ENCODE results near the gene SNAPC3.
"Not testable (repeated sequence)": the region's sequence is repeated elsewhere in the genome, so short reads cannot be mapped to it uniquely, and the experiment has no call there.

The SNAPC3 gene

DNA sequence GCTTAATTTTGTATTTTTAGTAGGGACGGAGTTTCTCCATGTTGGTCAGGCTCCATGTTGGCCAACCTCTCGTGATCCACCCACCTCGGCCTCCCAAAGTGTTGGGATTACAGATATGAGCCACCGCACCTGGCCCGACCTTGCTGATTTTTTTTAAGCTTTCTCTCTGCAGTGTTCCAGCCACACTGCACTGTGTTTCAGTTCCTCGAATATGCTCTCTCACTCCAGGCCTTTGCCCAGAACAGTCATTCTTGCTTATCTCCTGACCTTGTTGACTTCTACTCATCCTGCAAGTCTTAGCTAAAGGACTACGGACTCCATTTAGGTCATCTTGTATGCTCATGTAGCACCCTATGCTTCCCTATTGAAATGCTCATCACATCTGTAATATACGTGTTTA is 3.3 kb downstream of the SNAPC3 start:
- DNase-seq = no peak

DNA sequence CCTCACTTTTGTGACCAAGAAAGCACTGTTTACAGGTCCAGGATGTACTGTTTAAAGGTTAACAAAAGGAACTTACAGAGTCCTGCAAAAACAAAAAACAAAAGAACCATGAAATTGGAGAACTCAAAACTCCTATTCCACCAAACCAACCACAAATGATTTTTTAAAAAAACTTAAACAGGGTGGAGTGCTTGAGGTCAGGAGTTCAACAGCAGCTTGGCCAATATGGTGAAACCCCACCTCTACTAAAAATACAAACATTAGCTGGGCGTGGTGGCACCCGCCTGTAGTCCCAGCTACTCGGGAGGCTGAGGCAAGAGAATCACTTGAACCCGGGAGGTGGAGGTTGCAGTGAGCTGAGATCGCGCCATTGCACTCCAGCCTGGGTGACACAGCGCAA is 5.0 kb downstream of the SNAPC3 start:
- DNase-seq = not testable (repeated sequence)

DNA sequence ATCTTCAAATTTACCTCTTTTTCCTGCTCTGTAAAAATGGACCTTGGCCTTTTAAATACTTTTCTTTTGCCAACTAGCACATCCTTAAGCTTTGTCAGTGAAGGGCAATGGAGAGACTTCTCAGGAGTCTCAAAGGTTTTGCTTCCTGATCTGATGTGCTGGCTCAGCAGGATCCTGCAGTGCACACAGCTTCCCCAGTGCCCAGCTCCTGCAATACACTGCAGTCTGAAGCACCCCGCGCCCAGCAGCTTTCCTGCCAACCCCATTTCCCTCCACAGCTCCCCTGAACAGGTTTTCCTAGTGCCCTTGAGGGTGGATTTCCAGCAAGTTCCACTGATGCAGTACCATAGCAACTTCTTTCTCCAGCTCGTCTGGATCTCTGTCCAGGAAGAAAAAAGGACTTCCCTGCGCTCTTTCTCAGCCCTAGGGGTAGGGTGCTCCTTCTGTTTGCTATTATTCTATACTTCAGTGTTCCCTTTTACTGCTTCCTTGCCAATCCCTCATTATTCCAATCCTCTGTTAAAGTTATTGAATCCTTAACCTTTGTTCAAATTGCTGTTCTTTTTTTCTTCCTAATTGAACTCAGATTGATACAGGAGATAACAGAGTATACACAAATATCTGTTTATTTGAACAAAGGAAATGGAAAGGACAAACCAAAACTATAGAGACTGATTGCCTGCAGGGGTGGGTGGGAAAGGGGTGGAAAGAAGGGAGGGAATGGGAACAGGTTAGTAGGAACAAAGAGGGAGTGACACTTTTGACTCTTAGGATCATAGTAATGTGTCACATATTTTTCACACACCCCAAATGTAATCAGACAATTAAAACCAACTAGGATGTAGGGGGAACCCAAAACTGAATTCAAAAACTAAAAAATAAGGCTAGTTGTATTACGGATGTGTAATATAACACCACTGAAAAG is 8.5 kb downstream of the SNAPC3 start:
- DNase-seq = no peak

GRCh38 chr9:15433191-15433590 is 10.5 kb downstream of the SNAPC3 start:
- no peak for DNase-seq

DNA sequence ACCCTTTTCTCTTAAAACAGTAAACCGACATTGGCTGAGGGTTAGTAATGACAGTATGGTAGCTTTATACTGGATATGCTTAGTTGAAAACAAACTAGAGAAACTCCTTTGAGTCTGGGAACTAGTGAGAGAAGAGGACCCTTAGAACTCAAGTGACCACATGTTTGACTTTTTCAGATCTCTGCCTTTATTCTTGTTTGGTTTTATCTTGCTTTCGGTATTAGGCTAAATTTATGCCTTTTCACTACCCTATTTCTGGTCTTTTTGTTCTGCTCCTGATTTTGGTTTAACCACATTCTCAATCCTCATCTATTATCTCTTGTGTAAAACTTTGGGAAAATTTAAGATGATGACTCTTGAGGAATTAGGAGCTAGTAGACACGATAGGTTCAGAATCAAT is 11.0 kb downstream of the SNAPC3 start:
- no peak for DNase-seq

DNA sequence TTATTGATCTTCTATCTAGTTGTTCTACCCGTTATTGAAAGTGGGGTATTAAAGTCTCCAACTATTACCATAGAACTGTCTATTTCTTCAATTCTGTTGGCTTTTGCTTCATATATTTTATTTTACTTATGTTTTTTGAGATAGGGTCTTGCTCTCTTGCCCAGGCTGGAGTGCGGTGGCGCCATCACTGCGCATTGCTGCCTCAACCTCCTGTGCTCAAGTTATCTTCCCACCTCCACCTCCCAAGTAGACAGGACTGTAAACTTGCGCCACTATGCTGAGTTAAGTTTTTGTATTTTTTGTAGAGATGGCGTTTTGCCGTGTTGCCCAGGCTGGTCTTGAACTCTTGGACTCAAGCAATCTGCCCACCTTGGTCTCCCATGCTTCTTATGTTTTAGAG is 16.2 kb downstream of the SNAPC3 start:
- no peak for DNase-seq

DNA sequence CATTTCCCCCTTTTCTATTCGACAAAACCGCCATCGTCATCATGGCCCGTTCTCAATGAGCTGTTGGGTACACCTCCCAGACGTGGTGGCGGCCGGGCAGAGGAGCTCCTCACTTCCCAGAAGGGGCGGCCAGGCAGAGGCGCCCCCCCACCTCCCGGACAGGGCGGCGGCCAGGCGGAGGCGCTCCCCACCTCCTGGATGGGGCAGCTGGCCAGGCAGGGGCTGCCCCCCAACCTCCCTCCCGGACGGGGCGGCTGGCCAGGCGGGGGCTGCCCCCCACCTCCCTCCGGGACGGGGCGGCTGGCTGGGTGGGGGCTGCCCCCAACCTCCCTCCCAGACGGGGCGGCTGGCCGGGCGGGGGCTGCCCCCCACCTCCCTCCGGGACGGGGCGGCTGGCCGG is 19.2 kb downstream of the SNAPC3 start:
- DNase-seq = not testable (repeated sequence)

DNA sequence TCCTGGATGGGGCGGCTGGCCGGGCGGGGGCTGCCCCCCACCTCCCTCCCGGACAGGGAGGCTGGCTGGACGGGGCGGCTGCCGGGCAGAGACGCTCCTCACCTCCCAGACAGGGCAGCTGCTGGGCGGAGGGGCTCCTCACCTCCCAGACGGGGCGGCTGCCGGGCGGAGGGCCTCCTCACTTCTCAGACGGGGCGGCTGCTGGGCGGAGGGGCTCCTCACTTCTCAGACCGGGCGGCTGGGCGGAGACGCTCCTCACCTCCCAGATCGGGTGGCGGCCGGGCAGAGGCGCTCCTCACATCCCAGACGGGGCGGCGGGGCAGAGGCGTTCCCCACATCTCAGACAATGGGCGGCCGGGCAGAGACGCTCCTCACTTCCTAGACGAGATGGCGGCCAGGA is 19.6 kb downstream of the SNAPC3 start:
- DNase-seq = not testable (repeated sequence)

DNA sequence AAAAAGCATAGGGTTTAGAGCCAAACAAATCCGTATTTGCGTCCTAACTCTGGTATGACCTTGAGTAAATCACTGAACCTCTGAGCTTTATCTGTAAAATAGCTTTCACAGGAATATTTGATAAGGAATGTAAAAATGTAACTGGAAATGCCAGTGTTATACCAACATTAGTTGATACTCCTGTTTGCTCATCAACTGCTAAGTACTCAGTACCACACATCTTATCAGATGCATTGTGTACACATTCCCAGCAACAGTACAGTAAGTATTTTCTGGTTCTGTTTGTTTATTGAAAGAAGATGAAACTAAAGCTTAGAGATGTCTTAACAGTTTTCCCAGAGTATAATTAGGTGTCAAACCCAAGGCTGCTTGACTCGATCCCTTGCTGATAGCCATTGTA is 21.5 kb downstream of the SNAPC3 start:
- DNase-seq = no peak

- DNase-seq = no peak
These were observed 31.3 kb downstream of the SNAPC3 start for GRCh38 chr9:15453956-15454355.

DNA sequence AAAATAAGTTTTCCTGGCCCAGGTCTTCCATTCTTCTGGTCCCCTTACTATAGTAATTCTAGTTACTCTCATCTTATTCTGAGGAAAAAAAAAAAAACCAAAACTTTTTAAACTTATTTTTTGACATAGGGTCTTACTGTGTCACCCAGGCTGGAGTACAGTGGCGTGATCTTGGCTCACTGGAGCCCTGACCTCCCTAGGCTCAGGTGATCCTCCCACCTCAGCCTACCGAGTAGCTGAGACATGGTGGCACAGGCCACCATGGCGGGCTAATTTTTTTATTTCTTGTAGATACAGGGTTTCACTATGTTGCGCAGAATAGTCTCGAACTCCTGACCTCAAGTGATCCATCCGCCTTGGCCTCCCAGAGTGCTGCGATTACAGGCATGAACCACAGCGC is 38.4 kb downstream of the SNAPC3 start:
- DNase-seq = no peak

DNA sequence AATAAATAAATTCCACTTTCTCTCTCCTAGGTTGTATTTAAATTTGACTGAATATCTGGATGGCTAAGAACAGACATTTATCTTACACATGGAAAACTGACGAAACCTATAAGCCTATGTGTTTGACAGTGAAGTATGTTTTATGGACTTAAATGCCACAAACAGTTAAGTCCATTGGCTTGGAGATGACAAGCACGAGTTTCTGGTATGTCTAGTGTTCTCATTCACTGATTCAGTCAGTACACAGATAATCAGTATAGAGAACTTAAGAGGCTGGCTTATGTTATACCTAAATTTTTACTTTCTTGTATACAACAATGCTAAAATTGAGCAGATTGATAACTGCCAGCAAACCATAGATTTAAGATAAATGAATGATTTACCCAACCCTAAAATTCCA is 38.9 kb downstream of the SNAPC3 start:
- no peak for DNase-seq

DNA sequence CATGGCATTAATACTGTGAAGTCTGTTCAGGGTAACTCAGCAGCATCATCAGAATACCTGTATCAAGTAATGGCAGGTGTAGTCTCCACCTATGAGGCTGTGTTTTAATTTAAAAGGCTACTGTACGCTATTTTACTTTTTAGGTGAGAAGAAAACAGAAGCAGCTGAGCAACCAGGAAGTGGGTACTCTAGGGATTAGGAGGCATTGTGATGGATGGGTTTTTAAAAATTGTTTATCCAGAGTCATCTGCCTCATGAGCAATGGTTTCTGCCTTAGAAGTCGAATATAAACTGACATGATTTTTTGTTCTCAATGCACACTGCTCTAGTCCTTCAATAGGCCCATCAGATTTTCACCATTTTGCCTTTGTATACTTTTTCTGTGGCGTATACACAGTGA is 45.5 kb downstream of the SNAPC3 start:
- peak; percentile 26 for DNase-seq

GRCh38 chr9:15469406-15469805 is 46.7 kb downstream of the SNAPC3 start:
- DNase-seq = no peak

DNA sequence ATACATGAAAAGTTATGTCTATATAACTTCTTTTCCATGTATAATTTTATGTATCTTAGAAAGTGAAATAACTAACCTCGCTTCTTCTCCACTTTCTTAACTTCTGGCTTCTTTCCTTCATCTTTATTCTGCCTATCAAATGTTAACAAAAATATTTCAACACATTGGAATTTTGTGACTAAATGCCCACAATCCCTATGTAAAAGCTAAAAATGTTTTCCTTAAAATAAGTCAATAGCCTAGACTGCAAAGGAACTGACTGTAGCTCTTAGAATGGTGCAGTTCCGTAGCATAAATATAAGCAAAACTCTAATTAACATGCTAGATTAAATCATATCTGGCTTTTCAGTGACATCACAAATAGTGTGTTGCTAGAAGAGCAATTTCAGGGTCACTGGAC is 47.2 kb downstream of the SNAPC3 start:
- DNase-seq = no peak

DNA sequence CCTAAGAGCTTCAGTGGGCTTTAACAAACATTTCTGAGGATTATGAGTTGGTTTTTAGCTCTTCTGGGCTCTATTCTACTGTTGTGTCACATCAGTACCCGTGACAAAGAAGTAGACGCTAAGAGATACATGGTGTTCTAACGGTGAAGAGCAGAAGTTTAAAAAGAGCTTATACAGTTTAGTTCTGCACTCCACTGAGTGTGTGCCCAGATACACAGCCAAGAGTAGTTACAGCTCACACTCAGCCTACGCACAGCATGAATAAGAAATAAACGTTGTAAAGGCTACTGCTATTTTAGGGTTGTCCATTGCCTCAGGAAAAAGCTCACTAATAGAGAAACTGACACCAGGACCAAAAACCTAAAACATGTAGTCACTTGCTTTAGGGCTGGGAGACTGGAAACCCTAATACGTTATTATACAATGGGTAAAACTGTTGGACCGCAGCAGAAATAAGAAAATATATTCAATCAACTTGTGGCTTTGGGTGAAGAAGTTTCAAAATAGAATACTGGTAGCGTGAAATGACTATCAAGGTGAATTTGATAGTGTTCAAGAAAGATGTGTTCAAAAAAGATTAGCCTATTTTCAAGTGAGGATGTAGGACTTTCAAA is 53.4 kb downstream of the SNAPC3 start:
- DNase-seq = no peak

GRCh38 chr9:15480028-15480427 is 57.4 kb downstream of the SNAPC3 start:
- no peak for DNase-seq

DNA sequence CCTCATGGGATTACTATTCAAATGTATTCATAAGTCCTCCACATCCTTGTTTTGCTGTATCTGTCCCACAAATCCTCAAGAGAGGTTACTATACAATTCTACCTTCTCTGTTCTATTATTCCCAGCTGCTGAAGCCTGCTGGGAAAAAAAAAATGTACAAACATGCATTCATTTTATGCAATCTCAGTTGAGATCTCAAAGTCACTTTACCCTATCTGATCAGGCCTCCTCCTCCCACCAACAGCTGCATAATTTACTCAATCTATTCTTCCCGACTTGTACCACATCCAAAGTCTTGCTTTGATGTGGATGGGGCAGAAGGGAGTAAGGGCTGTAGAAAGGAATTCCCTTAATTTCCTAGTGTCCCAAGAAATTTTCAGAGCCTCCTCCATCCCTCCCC is 59.5 kb downstream of the SNAPC3 start:
- no peak for DNase-seq

GRCh38 chr9:15484802-15485201 is 62.1 kb downstream of the SNAPC3 start:
- DNase-seq = no peak

DNA sequence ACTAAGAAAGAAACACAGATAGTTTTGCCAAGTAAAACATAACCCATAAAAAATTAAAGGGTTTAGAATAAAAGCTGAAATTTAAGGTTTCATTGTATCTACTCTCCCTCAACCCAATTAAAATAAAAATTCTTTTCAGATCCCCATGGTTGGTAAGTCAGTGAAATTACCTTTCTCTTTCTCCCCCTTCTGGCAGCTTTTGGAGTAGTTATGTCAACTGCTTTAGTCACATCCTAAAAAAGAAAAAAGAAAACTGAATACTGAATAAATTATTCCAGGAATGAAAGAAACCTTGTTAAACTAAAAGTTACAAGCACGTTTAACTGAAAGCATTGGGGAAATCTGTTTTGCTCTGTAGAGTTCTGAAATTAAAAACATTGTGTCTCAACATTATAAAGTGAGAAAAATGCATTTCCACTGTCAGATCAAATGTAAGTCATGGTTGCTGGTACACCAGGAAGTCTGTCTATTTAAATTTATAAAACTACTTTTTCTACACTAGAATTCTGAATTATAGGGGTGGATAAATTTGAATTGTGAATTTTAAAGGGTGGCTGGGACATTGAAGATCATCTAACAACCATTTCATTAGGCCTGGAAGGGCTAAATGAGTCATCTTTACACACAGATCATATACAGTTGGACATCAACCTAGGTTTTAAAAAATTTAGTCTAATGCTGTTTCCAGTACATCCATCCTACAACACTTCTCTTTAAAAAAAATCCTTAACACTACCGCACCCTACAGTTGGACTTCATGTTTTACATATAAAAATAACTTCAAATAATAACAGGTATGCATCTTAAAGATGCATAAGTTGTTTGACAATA is 63.4 kb downstream of the SNAPC3 start:
- DNase-seq = no peak

DNA sequence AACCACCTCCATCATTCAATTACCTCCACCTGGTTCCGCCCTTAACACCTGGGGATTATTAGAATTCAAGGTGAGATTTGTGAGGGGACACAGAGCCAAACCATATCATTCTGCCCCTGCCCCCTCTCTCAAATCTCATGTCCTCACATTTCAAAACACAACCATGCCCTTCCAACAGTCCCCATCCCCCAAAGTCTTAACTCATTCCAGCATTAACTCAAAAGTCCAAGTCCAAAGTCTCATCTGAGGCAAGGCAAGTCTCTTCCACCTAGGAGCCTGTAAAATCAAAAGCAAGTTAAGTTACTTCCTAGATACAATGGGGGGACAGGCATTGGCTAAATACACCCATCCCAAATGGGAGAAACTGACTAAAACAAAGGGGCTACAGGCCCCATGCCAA is 69.3 kb downstream of the SNAPC3 start:
- DNase-seq = no peak

DNA sequence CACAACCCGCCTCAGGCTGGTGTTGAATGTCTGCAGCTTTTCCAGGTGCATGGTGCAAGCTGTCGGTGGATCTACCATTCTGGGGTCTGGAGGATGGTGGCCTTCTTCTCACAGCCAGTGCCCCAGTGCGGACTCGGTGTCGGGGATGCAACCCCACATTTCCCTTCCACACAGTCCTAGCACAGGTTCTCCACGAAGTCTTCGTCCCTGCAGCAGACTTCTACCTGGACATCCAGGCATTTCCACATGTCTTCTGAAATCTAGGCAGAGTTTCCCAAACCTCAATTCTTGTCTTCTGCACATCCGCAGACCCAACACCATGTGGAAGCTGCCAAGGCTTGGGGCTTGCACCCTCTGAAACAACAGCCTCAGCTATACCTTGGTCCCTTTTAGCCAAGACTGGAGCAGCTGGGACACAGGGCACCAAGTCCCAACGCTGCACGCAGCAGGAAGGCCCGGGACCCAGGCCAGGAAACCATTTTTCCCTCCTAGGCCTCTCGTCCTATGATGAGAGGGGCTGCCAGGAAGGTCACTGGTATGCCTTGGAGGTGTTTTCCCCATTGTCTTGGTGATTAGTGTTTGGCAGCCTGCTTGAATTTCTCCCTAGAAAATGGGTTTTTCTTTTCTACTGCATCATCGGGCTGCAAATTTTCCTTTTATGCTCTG is 69.9 kb downstream of the SNAPC3 start:
- DNase-seq = no peak

All from NCI-H510A treated with DMSO at 0.1 percent for 48 hours (cell line).